HG03108 (cell line): ENCODE results near the gene LONP2.
"Not testable (repeated sequence)": the region's sequence is repeated elsewhere in the genome, so short reads cannot be mapped to it uniquely, and the experiment has no call there.

Experiments used
- ATAC-seq: cut with Tn5 transposase; IDR thresholded peaks from one replicate; pipeline ENCODE4 v1.9.1; 2021; ENCODE audit warnings: moderate library complexity; ENCODE audit not compliant: unreplicated experiment

Gene LONP2

GRCh38 chr16:48386559-48387312, 142.6 kb downstream of the LONP2 start:
- ATAC-seq = no peak

DNA sequence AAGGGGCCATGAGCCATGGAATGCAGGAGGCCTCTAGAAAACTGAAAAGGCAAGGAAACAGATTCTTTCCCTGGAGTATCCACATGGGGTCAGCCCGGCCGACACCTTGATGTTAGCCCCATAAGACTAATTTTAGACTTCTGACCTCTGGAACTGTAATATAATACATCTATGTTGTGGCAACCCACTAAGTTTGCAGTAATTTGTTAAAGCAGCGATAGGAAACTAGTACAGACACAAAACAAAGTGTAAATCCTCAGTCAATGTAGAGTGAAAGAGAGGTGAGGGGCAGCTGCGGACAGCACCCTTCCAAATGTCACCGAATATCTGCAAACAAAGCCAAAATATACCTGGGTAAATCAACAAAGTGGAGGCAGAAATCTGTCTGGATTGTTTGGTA, 148.3 kb downstream of the LONP2 start:
- no peak for ATAC-seq

GRCh38 chr16:48393485-48394354, 149.6 kb downstream of the LONP2 start:
- no peak for ATAC-seq

DNA sequence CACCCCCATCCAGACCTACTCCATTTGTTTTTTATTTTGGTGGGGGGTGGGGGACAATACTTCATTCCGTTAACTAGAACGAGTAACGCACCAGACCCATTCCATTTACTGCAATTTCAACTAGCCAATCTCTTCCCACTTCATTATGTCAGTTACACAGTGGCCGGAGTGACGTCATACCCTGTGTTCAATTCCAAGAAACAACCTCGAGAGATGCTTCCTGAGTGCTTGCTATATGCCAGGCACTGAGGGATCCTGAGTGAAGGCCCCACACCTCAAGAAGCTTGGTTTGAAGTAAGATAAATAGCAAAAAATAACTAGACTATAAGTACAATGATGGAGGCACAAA, 150.2 kb downstream of the LONP2 start:
- ATAC-seq = no peak

- no peak for ATAC-seq
Measured at GRCh38 chr16:48395375-48395774, 151.3 kb downstream of the LONP2 start.

DNA sequence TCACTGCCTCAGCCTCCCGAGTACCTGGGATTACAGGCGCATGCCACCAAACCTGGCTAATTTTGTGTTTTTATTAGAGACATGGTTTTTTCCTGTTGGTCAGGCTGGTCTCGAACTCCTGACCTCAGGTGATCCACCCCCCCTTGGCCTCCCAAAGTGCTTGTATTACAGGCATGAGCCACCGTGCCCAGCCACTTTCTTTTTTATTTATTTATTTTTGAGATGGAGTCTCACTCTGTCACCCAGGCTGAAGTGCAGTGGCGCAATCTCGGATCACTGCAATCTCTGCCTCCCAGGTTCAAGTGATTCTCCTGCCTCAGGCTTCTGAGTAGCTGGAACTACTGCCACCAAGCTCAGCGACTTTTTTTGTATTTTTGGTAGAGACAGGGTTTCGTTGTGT, 158.4 kb downstream of the LONP2 start:
- not testable (repeated sequence) for ATAC-seq

DNA sequence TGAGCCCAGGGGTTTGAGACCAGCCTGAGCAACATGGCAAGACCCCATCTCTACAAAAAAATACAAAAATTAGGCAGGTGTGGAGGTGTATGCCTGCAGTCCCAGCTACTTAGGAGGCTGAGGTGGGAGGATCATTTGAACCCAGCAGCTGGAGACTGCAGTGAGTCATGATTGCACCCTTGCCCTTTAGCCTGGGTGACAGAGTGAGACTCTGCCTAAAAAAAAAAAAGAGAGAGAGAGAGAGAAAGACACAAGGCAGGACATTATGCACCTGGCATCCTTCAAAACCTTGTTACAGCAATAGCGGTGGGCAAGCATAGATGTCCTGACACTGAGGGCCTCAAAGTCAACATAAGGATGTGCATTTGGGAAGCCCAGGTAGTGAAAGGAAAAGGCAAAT, 161.1 kb downstream of the LONP2 start:
- no peak for ATAC-seq

DNA sequence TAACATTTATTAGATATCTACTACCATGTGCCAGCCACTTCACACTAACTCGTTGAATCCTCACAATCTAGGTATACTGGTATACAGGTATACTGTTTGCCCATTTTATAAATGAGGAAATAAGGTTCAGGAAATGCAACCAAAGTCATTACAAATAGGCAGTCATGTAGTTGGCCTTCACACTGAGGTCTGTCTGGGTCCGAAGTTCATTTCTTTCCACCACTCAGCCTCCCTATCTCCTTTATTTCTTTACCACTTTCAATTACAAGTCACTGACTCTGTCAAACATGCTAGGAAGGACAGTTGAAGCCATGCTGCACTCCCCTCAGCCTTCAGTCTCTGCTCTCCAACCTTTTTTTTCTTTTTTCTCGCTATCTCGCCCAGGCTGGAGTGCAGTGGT, 161.8 kb downstream of the LONP2 start:
- no peak for ATAC-seq
